Endodermal cell (in vitro differentiated cells): ENCODE data around the gene AATF. TPM values are rescaled to one million over a fixed set of nuclear protein-coding genes. Genes with fewer than 3 reads are reported as not detected.

Experiments used
- DNase-seq: peaks from one replicate; pipeline ENCODE4 v3.0.0-alpha.2; 2017
- H3K27ac ChIP-seq: 2 replicates; pipeline ENCODE4 v1.5.1; 2013; ENCODE audit warnings: mild to moderate bottlenecking, low read depth, low read length, moderate library complexity
- H3K27me3 ChIP-seq: 2 replicates; pipeline ENCODE4 v1.6.1; 2013; ENCODE audit warnings: mild to moderate bottlenecking, low read length, moderate library complexity; ENCODE audit not compliant: insufficient read depth, control insufficient read depth, poor library complexity, severe bottlenecking
- H3K36me3 ChIP-seq: 2 replicates; pipeline ENCODE4 v1.7.0; 2013; ENCODE audit warnings: mild to moderate bottlenecking, low read length, moderate library complexity; ENCODE audit not compliant: control insufficient read depth, insufficient read depth
- H3K4me1 ChIP-seq: one replicate; pipeline ENCODE4 v1.7.0; 2013; ENCODE audit warnings: low read length; ENCODE audit not compliant: control insufficient read depth, insufficient read depth
- H3K4me3 ChIP-seq: 2 replicates; pipeline ENCODE4 v1.5.1; 2013; ENCODE audit warnings: mild to moderate bottlenecking, low read length, moderate library complexity
- H3K9ac ChIP-seq: 2 replicates; pipeline ENCODE4 v1.6.1; 2013; ENCODE audit warnings: mild to moderate bottlenecking, low read length, moderate library complexity; ENCODE audit not compliant: poor library complexity, severe bottlenecking; ENCODE audit errors: extremely low read depth
- H3K9me3 ChIP-seq: 2 replicates; pipeline ENCODE4 v1.6.1; 2013; ENCODE audit warnings: mild to moderate bottlenecking, low read length, moderate library complexity; ENCODE audit not compliant: control insufficient read depth
- H3K27ac Mint-ChIP-seq: 2 replicates; pipeline ENCODE4 v1.8.0; 2020; ENCODE audit warnings: mixed read lengths
- H3K27me3 Mint-ChIP-seq: 2 replicates; pipeline ENCODE4 v1.8.0; 2021; ENCODE audit warnings: mild to moderate bottlenecking, mixed read lengths; ENCODE audit not compliant: insufficient read depth
- H3K36me3 Mint-ChIP-seq: 2 replicates; pipeline ENCODE4 v1.8.0; 2020; ENCODE audit warnings: low read depth, mixed read lengths
- H3K4me1 Mint-ChIP-seq: 2 replicates; pipeline ENCODE4 v1.8.0; 2020; ENCODE audit warnings: mixed read lengths
- H3K4me3 Mint-ChIP-seq: 2 replicates; pipeline ENCODE4 v1.8.0; 2020; ENCODE audit warnings: mild to moderate bottlenecking, moderate library complexity, mixed read lengths
- H3K9me3 Mint-ChIP-seq: 2 replicates; pipeline ENCODE4 v1.8.0; 2020; ENCODE audit warnings: mild to moderate bottlenecking, mixed read lengths
- CTCF ChIP-seq: fragments of 200-600 bp; sonication (generic); conservative IDR thresholded peaks from 2 replicates; pipeline ENCODE4 v1.5.0; 2021; ENCODE audit warnings: antibody characterized with exemption, mild to moderate bottlenecking
- WGBS, 2 experiments: methylation state at CpG; one replicate each; pipeline versions ENCODE4 v1.1.5 to v1.1.7; 2013; ENCODE audit warnings: missing lambda C conversion rate in 2 of 2, mixed read lengths in 1 of 2; ENCODE audit not compliant: insufficient coverage in 1 of 2, insufficient read length in 1 of 2; 5-methylcytosine and 5-hydroxymethylcytosine counted together
- total RNA-seq, 2 donors: library from RNA; stranded (reverse); fragmentation: NEBNext Ultra II Directional in 1 of 2; extraction: Animal tissue kit (Norgen Biotek cat#: 25700) in 1 of 2; gene quantifications; 2 replicates in 1 of 2; 3 replicates in 1 of 2; pipeline ENCODE4 v1.2.1, GENCODE V29; 2021

AATF gene
- total RNA-seq, 2 donors from 2014 or later, result 90.7 TPM

DNA sequence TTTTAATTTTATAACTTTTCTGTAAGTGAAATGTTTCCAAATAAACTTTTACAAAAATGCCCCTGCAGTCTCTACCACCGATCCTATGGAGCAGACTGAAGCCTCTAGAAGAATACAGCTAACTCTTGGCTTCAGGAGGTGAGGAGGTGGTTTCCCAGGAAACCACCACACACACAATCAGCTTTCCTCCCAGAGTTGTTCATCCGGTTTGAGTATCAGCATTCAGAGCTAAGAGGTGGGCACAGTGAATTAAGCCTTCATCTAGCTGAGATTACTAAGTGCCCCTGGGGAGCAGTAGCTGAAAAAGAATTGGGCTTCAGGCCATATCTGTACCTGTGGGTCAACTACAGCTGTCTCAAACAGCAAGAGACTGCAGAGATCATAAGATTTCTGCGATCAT, 139.7 kb downstream of the AATF start:
- Mint-ChIP-seq H3K4me3 (no peak overlapping the region), H3K27me3 (no peaks in the 10 kb centered on the region), H3K4me1 (peaks cover 40% of the 10 kb centered on the region), H3K36me3 (peaks cover 51% of the 10 kb centered on the region), H3K27ac (peak overlapping the region; percentile 64), H3K9me3 (no peaks in the 10 kb centered on the region)
- Histone ChIP-seq H3K27me3 (no peaks in the 10 kb centered on the region), H3K4me3 (no peak overlapping the region), H3K9me3 (no peaks in the 10 kb centered on the region), H3K36me3 (peaks cover 50% of the 10 kb centered on the region), H3K27ac (no peak overlapping the region), H3K4me1 (peaks cover 15% of the 10 kb centered on the region), H3K9ac (no peak overlapping the region)
- TF ChIP-seq CTCF, result no peak
- 86 to 100% methylated on average over 2 to 3 of the region's 3 CpGs for WGBS, 2 experiments
- DNase-seq, result no peak

- Mint-ChIP-seq H3K27me3 (no peaks in the 10 kb centered on the region), H3K4me3 (no peak overlapping the region)
- TF ChIP-seq CTCF, result peak; percentile 63
Measured at GRCh38 chr17:37088913-37089312, 140.2 kb downstream of the AATF start.

DNA sequence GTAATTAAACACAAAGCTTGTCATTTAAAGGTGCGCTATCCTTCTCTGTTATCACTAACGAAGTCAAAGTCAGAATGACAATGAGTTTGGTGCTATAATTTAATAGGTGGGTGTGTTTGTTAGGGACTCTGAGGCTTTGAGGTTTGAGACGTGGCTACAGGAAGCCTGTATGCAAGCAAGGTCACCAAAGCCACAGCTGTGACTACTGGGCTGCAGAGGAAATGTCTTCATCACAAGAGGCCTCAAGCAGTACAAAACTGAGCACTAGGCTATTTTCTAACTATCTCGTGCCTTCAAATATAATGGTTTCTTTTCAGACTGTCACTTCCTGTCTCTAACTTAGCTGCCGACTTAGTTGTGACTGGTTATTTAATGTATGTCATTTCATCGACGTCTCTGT, 141.2 kb downstream of the AATF start:
- DNase-seq, result no peak
- no peak for TF ChIP-seq CTCF
- Mint-ChIP-seq H3K36me3 (peaks cover 57% of the 10 kb centered on the region), H3K27me3 (no peaks in the 10 kb centered on the region), H3K27ac (no peak overlapping the region), H3K4me3 (no peak overlapping the region), H3K4me1 (peaks cover 37% of the 10 kb centered on the region), H3K9me3 (no peaks in the 10 kb centered on the region)
- peaks cover 8% of the 10 kb centered on the region for H3K4me1 ChIP-seq
- no peaks in the 10 kb centered on the region for H3K27me3 ChIP-seq
- no peaks in the 10 kb centered on the region for H3K9me3 ChIP-seq
- peaks cover 53% of the 10 kb centered on the region for H3K36me3 ChIP-seq
- H3K27ac ChIP-seq, result no peak overlapping the region
- H3K4me3 ChIP-seq, result no peak overlapping the region
- no peak overlapping the region for H3K9ac ChIP-seq
- WGBS, 2 experiments, result 92 to 97% methylated on average over 6 to 7 of the region's 7 CpGs

More at GRCh38 chr17:37088913-37089312, 140.2 kb downstream of the AATF start:
- Mint-ChIP-seq H3K9me3 (no peaks in the 10 kb centered on the region), H3K36me3 (peaks cover 54% of the 10 kb centered on the region), H3K4me1 (peaks cover 38% of the 10 kb centered on the region), H3K27ac (no peak overlapping the region)
- Histone ChIP-seq H3K36me3 (peaks cover 54% of the 10 kb centered on the region), H3K4me1 (peaks cover 15% of the 10 kb centered on the region), H3K9ac (no peak overlapping the region), H3K27ac (no peak overlapping the region), H3K27me3 (no peaks in the 10 kb centered on the region), H3K4me3 (no peak overlapping the region), H3K9me3 (no peaks in the 10 kb centered on the region)
- WGBS, 2 experiments, result 94 to 96% methylated on average over 11 of the region's 11 CpGs
- DNase-seq, result no peak
